Effector memory CD8-positive, alpha-beta T cell (primary cell): Measurements from ENCODE around the gene OR5H14.
"Not testable (repeated sequence)": the region's sequence is repeated elsewhere in the genome, so short reads cannot be mapped to it uniquely, and the experiment has no call there.

Experiments
- ATAC-seq: fragments of 150-1000 bp; cut with Tn5 transposase; replicated peaks from 2 replicates; pipeline ENCODE4 v1.10.0; 2021; ENCODE audit warnings: mild to moderate bottlenecking, moderate library complexity
- DNase-seq, 3 experiments: peaks; one replicate each; pipeline ENCODE4 v3.0.0; 2021
- H3K27ac Mint-ChIP-seq, 2 donors: one replicate each; pipeline ENCODE4 v1.8.0; 2022; ENCODE audit warnings: mild to moderate bottlenecking in 2 of 2, mixed read lengths in 2 of 2, moderate library complexity in 2 of 2
- H3K27me3 Mint-ChIP-seq, 2 donors: one replicate each; pipeline ENCODE4 v1.8.0; 2022; ENCODE audit warnings: mixed read lengths in 2 of 2
- H3K36me3 Mint-ChIP-seq: one replicate; pipeline ENCODE4 v1.8.0; 2022; ENCODE audit warnings: mild to moderate bottlenecking, moderate library complexity, mixed read lengths; ENCODE audit not compliant: insufficient read depth
- H3K4me1 Mint-ChIP-seq, 2 donors: one replicate each; pipeline ENCODE4 v1.8.0; 2022; ENCODE audit warnings: low read depth in 2 of 2, mixed read lengths in 2 of 2
- H3K4me3 Mint-ChIP-seq, 2 donors: one replicate each; pipeline ENCODE4 v1.8.0; 2022; ENCODE audit warnings: mild to moderate bottlenecking in 2 of 2, mixed read lengths in 2 of 2, moderate library complexity in 2 of 2
- H3K9me3 Mint-ChIP-seq, 2 donors: one replicate each; pipeline ENCODE4 v1.8.0; 2022; ENCODE audit warnings: mixed read lengths in 2 of 2
- total RNA-seq, 9 experiments: gene quantifications; one replicate each; lab custom pipeline; 2026; lab: John Stamatoyannopoulos, UW

Gene OR5H14
- total RNA-seq: 0 to 0.11 (median 0) reads per million in 9 experiments

- Mint-ChIP-seq H3K9me3 (peaks cover 2 to 3% of the 10 kb centered on the region in 2 donors), H3K36me3 (no peaks in the 10 kb centered on the region), H3K27ac (no peak within 1 kb of the TSS), H3K4me1 (no peaks in the 10 kb centered on the region), H3K4me3 (no peak within 1 kb of the TSS), H3K27me3 (peaks cover 0 to 20% of the 10 kb centered on the region in 2 donors)
- ATAC-seq (no peak), DNase-seq (no peak)
Observed at GRCh38 chr3:98147179-98147578, at the start of gene OR5H14. TSS of gene OR5H14 (plus strand) at chr3:98147479. CDS start at chr3:98149386, 1,907 bp downstream.

DNA sequence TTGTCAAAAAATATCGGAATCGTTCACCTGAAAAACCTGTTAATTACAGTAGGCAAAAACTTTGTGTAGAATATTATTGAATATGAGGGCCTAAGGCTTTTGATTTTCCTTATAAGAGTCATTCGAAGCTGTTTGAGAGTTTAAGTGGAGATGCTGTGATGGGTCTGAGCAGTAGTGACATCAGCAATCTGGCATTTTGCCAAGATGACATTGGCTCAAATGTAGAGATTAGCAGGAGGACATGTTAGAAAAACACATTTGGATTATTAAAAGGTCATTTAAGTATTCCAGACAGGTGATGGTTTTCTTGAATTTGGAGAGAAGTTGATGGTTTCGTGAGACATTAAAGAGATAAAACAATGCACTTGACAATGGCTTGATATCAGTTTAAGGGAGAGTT lies 47.4 kb upstream of the OR5H14 start:
- Mint-ChIP-seq H3K27ac (no peak overlapping the region), H3K36me3 (no peaks in the 10 kb centered on the region), H3K27me3 (peaks cover 10 to 11% of the 10 kb centered on the region in 2 donors), H3K4me3 (no peak overlapping the region), H3K4me1 (no peaks in the 10 kb centered on the region), H3K9me3 (no peaks in the 10 kb centered on the region)
- no peak for ATAC-seq
- DNase-seq: no peak

- no peak for DNase-seq
- Mint-ChIP-seq H3K9me3 (no peaks in the 10 kb centered on the region), H3K27me3 (peaks cover 4 to 7% of the 10 kb centered on the region in 2 donors), H3K4me3 (no peak overlapping the region), H3K36me3 (no peaks in the 10 kb centered on the region), H3K4me1 (no peaks in the 10 kb centered on the region), H3K27ac (no peak overlapping the region)
- no peak for ATAC-seq
Observed at GRCh38 chr3:98108162-98108561, 39.1 kb upstream of the OR5H14 start.

GRCh38 chr3:98109807-98110549 lies 37.3 kb upstream of the OR5H14 start:
- Mint-ChIP-seq H3K27ac (no peak overlapping the region), H3K9me3 (no peaks in the 10 kb centered on the region), H3K27me3 (peaks cover 4 to 17% of the 10 kb centered on the region in 2 donors), H3K4me3 (no peak overlapping the region), H3K4me1 (no peaks in the 10 kb centered on the region), H3K36me3 (no peaks in the 10 kb centered on the region)
- ATAC-seq: no peak
- no peak for DNase-seq

DNA sequence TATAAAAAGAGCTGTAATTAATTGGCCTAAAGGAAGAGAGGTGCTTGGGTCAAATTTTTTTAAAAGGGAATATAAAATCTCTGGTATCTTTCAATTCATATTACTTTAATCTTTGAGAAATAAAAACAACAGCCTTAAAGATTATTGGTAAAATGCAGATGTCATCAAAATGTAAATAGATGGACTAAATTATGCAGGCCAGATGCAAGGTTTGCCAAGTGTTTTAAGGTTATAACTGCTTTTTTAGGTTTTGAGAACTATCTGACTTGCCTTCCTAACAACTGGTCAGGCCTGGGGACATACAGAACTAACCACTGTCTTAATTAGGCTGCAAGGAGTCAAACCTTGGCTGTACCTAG lies 36.8 kb upstream of the OR5H14 start:
- DNase-seq (no peak), ATAC-seq (no peak)
- H3K9me3 Mint-ChIP-seq: no peaks in the 10 kb centered on the region
- H3K36me3 Mint-ChIP-seq: no peaks in the 10 kb centered on the region
- H3K4me1 Mint-ChIP-seq: no peaks in the 10 kb centered on the region
- H3K4me3 Mint-ChIP-seq: no peak overlapping the region
- H3K27ac Mint-ChIP-seq: no peak overlapping the region
- peaks cover 5 to 15% of the 10 kb centered on the region in 2 donors for H3K27me3 Mint-ChIP-seq

DNA sequence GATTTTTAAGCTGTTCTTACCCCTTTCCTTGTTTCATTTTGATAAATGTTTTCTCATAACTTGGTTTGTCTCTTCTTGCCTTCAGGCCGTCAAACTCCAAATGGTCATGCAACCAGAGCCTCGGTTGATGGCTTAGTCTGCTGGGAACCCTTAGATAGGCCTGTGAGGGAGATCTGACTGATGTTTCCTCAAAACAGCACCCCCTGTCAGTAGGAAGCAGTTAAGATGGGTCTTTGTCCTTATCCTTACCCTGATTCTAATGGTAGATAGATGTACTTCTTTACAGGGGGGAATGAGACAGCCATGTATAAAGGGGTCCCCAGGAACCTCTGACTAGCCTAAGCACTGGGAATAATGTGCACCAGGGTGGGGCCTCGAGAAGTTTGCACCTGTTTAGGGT lies 33.0 kb upstream of the OR5H14 start:
- Mint-ChIP-seq H3K36me3 (no peaks in the 10 kb centered on the region), H3K9me3 (no peaks in the 10 kb centered on the region), H3K27ac (no peak overlapping the region), H3K4me1 (no peaks in the 10 kb centered on the region), H3K27me3 (peaks cover 14 to 45% of the 10 kb centered on the region in 2 donors), H3K4me3 (no peak overlapping the region)
- DNase-seq (no peak), ATAC-seq (no peak)

DNA sequence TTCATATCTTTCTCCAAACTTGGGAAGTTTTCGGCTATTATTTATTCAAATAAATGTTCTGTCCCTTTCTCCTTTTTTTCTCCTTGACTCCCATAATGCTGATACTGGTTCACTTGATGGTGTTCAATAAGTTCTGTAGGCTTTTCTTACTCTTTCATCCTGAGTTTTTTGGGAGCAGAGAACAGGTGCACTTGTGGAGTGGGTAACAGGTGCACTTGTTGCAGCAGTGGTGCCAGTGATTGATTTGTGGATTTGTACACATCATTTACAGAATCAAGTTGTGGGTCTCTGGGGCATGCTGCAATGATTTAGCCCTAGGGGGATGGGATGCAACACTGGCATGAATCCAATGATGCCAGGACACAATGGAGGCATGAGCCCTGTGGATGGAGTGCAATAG lies 31.6 kb upstream of the OR5H14 start:
- DNase-seq (no peak), ATAC-seq (no peak)
- Mint-ChIP-seq H3K36me3 (no peaks in the 10 kb centered on the region), H3K27ac (no peak overlapping the region), H3K9me3 (no peaks in the 10 kb centered on the region), H3K4me3 (no peak overlapping the region), H3K27me3 (peaks cover 14 to 49% of the 10 kb centered on the region in 2 donors), H3K4me1 (no peaks in the 10 kb centered on the region)

DNA sequence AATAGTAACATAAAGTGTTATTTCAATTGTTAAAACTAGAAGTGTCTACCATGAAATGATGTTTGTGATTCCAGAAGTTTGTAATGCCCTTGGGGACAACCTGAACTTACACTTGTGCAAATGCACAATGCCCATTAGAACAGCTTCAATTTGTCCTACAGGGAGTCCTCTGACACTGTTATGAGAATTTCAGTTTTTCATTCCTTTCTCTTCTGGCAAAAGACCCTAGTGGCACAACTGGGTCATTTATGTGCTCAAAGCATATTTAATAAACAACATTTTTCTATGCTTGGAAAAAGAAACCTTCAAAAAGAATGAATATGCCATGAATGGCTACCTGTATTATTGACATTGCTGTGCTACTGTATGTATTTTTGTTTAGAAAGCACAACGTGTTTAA lies 16.9 kb upstream of the OR5H14 start, which contains the start of gene OR5H1:
Gene OR5H1 (plus strand): TSS at position 301 of the 400 bp plus-strand sequence. CDS start 1,977 bp downstream, outside the sequence.
- Mint-ChIP-seq H3K36me3 (no peaks in the 10 kb centered on the region), H3K4me3 (no peak within 1 kb of the TSS), H3K27me3 (peaks cover 0 to 4% of the 10 kb centered on the region in 2 donors), H3K27ac (no peak within 1 kb of the TSS), H3K4me1 (no peaks in the 10 kb centered on the region), H3K9me3 (no peaks in the 10 kb centered on the region)
- DNase-seq (no peak), ATAC-seq (no peak)

DNA sequence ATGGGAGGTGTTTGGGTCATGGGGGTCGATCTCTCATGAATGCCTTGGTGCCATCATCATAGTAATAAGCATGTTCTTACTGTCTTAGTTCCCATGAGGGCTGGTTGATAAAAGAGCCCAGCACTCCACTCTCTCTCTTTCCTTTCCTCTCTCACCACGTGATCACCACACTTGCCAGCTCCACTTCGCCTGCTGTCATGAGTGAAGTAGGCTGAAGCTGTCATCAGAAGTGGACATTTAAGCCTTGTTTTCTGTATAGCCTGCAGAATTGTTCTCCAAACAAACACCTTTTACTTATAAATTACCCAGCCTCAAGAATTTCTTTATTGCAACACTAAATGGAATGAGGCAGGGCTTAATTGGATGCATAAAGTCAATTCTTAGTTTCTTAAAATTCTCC lies 10.6 kb upstream of the OR5H14 start:
- Mint-ChIP-seq H3K27ac (no peak overlapping the region), H3K27me3 (peaks cover 0 to 7% of the 10 kb centered on the region in 2 donors), H3K9me3 (no peaks in the 10 kb centered on the region), H3K36me3 (no peaks in the 10 kb centered on the region), H3K4me3 (no peak overlapping the region), H3K4me1 (no peaks in the 10 kb centered on the region)
- ATAC-seq (no peak), DNase-seq (no peak)

- not testable (repeated sequence) for H3K27ac Mint-ChIP-seq
Observed at GRCh38 chr3:98137826-98138557, 9.3 kb upstream of the OR5H14 start.

DNA sequence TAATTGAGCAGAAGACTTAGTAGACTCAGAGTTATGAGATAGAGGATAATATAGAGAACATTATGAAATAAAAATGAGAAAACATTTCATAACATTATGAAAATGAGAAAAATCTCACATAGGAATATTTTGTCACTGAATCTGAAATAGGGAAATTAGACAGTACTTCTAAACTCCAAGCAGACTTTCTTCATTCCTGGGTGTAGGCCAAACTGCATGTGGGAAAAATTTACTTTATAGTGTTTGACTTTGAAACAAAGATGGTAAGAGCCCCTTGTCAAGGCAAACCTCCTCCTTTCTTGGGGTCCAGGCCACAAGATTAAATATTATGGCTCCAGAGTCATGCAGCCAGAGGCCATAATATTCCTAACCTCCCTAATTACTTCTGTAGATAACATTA lies 6.7 kb upstream of the OR5H14 start:
- H3K4me1 Mint-ChIP-seq: no peaks in the 10 kb centered on the region
- DNase-seq (no peak), ATAC-seq (no peak)
- no peak overlapping the region for H3K27ac Mint-ChIP-seq
- H3K36me3 Mint-ChIP-seq: no peaks in the 10 kb centered on the region
- H3K4me3 Mint-ChIP-seq: no peak overlapping the region
- peaks cover 0 to 2% of the 10 kb centered on the region in 2 donors for H3K9me3 Mint-ChIP-seq
- peaks cover 4 to 7% of the 10 kb centered on the region in 2 donors for H3K27me3 Mint-ChIP-seq

More at GRCh38 chr3:98137826-98138557, 9.3 kb upstream of the OR5H14 start:
- H3K4me1 Mint-ChIP-seq, DNase-seq, ATAC-seq, H3K4me3 Mint-ChIP-seq, H3K36me3 Mint-ChIP-seq, H3K27me3 Mint-ChIP-seq, H3K9me3 Mint-ChIP-seq: not testable (repeated sequence)

- Mint-ChIP-seq H3K36me3 (no peaks in the 10 kb centered on the region), H3K27ac (no peak overlapping the region), H3K27me3 (peaks cover 0 to 26% of the 10 kb centered on the region in 2 donors), H3K4me1 (no peaks in the 10 kb centered on the region), H3K9me3 (peaks cover 6 to 10% of the 10 kb centered on the region in 2 donors), H3K4me3 (no peak overlapping the region)
- no peak for ATAC-seq
- DNase-seq: no peak
Observed at GRCh38 chr3:98148751-98149150, 1.5 kb downstream of the OR5H14 start.

DNA sequence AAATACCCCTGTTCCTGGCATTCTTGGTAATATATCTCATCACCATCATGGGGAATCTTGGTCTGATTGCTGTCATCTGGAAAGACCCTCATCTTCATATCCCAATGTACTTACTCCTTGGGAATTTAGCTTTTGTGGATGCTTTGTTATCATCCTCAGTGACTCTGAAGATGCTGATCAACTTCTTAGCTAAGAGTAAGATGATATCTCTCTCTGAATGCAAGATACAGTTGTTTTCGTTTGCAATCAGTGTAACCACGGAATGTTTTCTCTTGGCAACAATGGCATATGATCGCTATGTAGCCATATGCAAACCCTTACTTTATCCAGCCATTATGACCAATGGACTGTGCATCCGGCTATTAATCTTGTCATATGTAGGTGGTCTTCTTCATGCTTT lies 2.2 kb downstream of the OR5H14 start:
- H3K4me1 Mint-ChIP-seq, ATAC-seq, H3K36me3 Mint-ChIP-seq, H3K27ac Mint-ChIP-seq, DNase-seq, H3K4me3 Mint-ChIP-seq: not testable (repeated sequence)
- Mint-ChIP-seq H3K27me3 (peaks cover 0 to 21% of the 10 kb centered on the region in 2 donors), H3K9me3 (peaks cover 4 to 10% of the 10 kb centered on the region in 2 donors)

- H3K27me3 Mint-ChIP-seq: peaks cover 0 to 19% of the 10 kb centered on the region in 2 donors
- no peak overlapping the region for H3K27ac Mint-ChIP-seq
- no peak for DNase-seq
- H3K4me3 Mint-ChIP-seq: no peak overlapping the region
- no peaks in the 10 kb centered on the region for H3K36me3 Mint-ChIP-seq
- H3K4me1 Mint-ChIP-seq: no peaks in the 10 kb centered on the region
- no peak for ATAC-seq
- H3K9me3 Mint-ChIP-seq: peaks cover 4 to 10% of the 10 kb centered on the region in 2 donors
Observed at GRCh38 chr3:98151241-98151640, 4.0 kb downstream of the OR5H14 start.
